DND-41 (cell line): ENCODE data around the gene ALPK3.

ENCODE experiments used
- ATAC-seq: fragments of 200-7000 bp; cut with Tn5 transposase; 3 replicates; pipeline ENCODE4 v1.9.1; 2021; ENCODE audit warnings: low read depth; ENCODE audit not compliant: insufficient read depth
- DNase-seq: peaks from one replicate; pipeline ENCODE4 v3.0.0-alpha.2; 2020
- H2AFZ ChIP-seq: 2 replicates; pipeline ENCODE4 v1.6.0; 2012; ENCODE audit warnings: low read depth, low read length
- H3K27ac ChIP-seq: 2 replicates; pipeline ENCODE4 v1.5.1; 2012; ENCODE audit warnings: low read length, inconsistent platforms
- H3K27me3 ChIP-seq: fragments of 200-600 bp; sonication (generic); 2 replicates; pipeline ENCODE4 v1.6.0; 2012; ENCODE audit warnings: low read length, mild to moderate bottlenecking, inconsistent platforms; ENCODE audit not compliant: insufficient read depth, poor library complexity
- H3K36me3 ChIP-seq: 2 replicates; pipeline ENCODE4 v1.5.1; 2012; ENCODE audit warnings: low read length, inconsistent platforms; ENCODE audit not compliant: insufficient read depth
- H3K4me1 ChIP-seq: 2 replicates; pipeline ENCODE4 v1.5.1; 2012; ENCODE audit warnings: mild to moderate bottlenecking, low read length; ENCODE audit not compliant: insufficient read depth
- H3K4me2 ChIP-seq: 2 replicates; pipeline ENCODE4 v1.6.0; 2012; ENCODE audit warnings: mild to moderate bottlenecking, moderate library complexity, low read length, inconsistent platforms; ENCODE audit not compliant: insufficient read depth
- H3K4me3 ChIP-seq, 2 experiments: fragments of 200-600 bp in 1 of 2; shearing (Covaris generic) in 1 of 2; 2 replicates each; pipeline ENCODE4 v1.5.1; 2012 to 2016; ENCODE audit warnings: inconsistent platforms in 2 of 2, low read length in 2 of 2, mild to moderate bottlenecking in 2 of 2, low read depth in 1 of 2, moderate library complexity in 1 of 2
- H3K79me2 ChIP-seq: 2 replicates; pipeline ENCODE4 v1.6.0; 2012; ENCODE audit warnings: low read length, inconsistent platforms; ENCODE audit not compliant: insufficient read depth
- H3K9ac ChIP-seq: 2 replicates; pipeline ENCODE4 v1.6.0; 2012; ENCODE audit warnings: low read depth, mild to moderate bottlenecking, inconsistent platforms, low read length, moderate library complexity
- H3K9me3 ChIP-seq: 2 replicates; pipeline ENCODE4 v1.5.1; 2012; ENCODE audit warnings: low read length, moderate library complexity, mild to moderate bottlenecking, inconsistent platforms; ENCODE audit not compliant: insufficient read depth, severe bottlenecking
- H4K20me1 ChIP-seq: 2 replicates; pipeline ENCODE4 v1.6.0; 2012; ENCODE audit warnings: low read length; ENCODE audit not compliant: insufficient read depth
- CTCF ChIP-seq: IDR thresholded peaks from 2 replicates; pipeline ENCODE4 v1.5.1; 2012; ENCODE audit warnings: borderline replicate concordance, low read length, moderate library complexity, mild to moderate bottlenecking; ENCODE audit not compliant: poor library complexity, severe bottlenecking; ENCODE audit errors: extremely low read depth
- EZH2 ChIP-seq: IDR thresholded peaks from 3 replicates; pipeline ENCODE4 v1.6.1; 2012; ENCODE audit warnings: borderline replicate concordance, low read depth, mild to moderate bottlenecking, moderate library complexity, low read length, inconsistent platforms; ENCODE audit not compliant: severe bottlenecking

The ALPK3 gene

DNA sequence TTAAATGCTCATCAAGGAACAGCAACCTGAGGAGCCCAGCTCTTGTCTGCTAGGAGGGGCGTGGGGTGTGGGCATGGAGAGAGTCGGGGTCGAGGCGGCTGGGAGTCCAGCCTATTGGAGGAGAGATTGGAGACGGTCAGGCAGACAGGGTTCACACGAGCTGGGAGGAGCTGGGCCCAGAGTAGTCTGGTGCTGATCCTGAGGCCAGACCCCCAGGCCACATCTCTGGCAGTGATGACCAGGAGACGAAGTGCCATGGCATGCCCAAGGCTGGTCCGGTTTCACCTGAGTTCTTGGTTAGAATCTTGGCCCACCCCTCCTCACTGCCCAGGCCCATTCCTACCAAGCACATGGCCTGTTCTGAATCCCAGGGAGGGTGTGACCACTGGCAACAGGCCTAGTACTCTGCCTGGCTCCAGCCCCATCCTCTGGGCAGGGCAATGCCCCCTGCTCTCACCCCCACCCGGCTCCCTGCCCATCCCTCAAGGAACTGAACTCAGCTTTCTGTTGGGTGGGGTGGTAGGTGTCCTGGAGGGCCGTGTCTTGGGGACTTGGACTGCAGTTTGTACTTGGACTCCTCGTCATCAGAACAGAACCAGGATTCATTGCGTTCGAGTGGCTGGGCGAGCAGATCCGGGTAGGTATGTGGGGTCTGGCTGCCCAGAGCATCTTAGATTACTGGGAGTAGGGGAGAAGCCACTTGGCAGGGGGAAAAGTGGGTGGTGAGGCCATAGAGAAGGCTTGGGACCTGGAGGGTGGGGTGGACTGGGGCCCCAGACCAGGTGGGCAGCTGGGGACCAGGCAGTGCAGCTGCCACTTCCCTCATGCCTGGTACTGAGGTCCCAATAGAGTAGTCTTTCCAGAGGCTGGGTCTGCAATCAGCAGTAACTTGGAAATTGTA, 88.1 kb downstream of the ALPK3 start:
- no peak overlapping the region for H3K27ac ChIP-seq
- TF ChIP-seq CTCF = no peak
- no peak for TF ChIP-seq EZH2
- no peak for DNase-seq
- H3K4me2 ChIP-seq = no peak overlapping the region
- no peak overlapping the region for H3K9ac ChIP-seq
- no peak for ATAC-seq
- H3K27me3 ChIP-seq = no peaks in the 10 kb centered on the region
- no peak overlapping the region for H2AFZ ChIP-seq
- no peaks in the 10 kb centered on the region for H3K4me1 ChIP-seq
- no peaks in the 10 kb centered on the region for H3K9me3 ChIP-seq
- H4K20me1 ChIP-seq = no peaks in the 10 kb centered on the region
- no peaks in the 10 kb centered on the region for H3K79me2 ChIP-seq
- H3K36me3 ChIP-seq = no peaks in the 10 kb centered on the region
- H3K4me3 ChIP-seq = no peak overlapping the region

DNA sequence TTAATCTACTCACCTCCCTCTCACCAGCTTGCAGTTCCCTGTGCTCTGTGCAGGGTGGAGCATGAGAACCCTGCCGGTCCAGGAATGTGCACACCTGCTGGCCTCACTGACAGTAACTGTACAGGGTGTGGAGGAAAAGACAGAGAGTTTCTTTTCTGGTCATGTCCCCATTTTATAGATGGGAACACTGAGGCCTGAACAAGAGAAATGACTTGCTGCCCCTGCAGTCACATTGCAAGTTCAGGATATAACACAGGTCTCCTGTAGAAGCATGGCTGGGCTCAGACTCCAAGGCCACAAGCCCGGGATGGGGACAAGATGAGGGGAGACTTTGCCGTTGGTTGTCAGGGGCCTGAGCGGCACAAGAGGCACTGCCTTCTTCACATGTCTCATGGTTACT, 90.6 kb downstream of the ALPK3 start:
- no peaks in the 10 kb centered on the region for H3K79me2 ChIP-seq
- no peaks in the 10 kb centered on the region for H3K36me3 ChIP-seq
- H3K4me3 ChIP-seq = no peak overlapping the region
- DNase-seq (no peak), ATAC-seq (no peak)
- H3K27ac ChIP-seq = no peak overlapping the region
- no peak overlapping the region for H3K4me2 ChIP-seq
- H4K20me1 ChIP-seq = no peaks in the 10 kb centered on the region
- H3K27me3 ChIP-seq = no peaks in the 10 kb centered on the region
- H3K9me3 ChIP-seq = no peaks in the 10 kb centered on the region
- TF ChIP-seq EZH2 (no peak), CTCF (no peak)
- H2AFZ ChIP-seq = no peak overlapping the region
- H3K9ac ChIP-seq = no peak overlapping the region
- H3K4me1 ChIP-seq = no peaks in the 10 kb centered on the region

GRCh38 chr15:84908564-84908963, 91.4 kb downstream of the ALPK3 start:
- H3K4me3 ChIP-seq = no peak overlapping the region
- no peaks in the 10 kb centered on the region for H3K4me1 ChIP-seq
- H3K9ac ChIP-seq = no peak overlapping the region
- no peak overlapping the region for H2AFZ ChIP-seq
- H3K4me2 ChIP-seq = no peak overlapping the region
- no peak overlapping the region for H3K27ac ChIP-seq
- no peaks in the 10 kb centered on the region for H3K36me3 ChIP-seq
- no peaks in the 10 kb centered on the region for H3K79me2 ChIP-seq
- peaks cover 3% of the 10 kb centered on the region for H3K27me3 ChIP-seq
- no peaks in the 10 kb centered on the region for H3K9me3 ChIP-seq
- DNase-seq (no peak), ATAC-seq (no peak)
- TF ChIP-seq EZH2 (no peak), CTCF (no peak)
- H4K20me1 ChIP-seq = no peaks in the 10 kb centered on the region
